HG03342 (cell line): Measurements from ENCODE around the gene RNF217.
A peak's percentile ranks its signal among the peaks of the same experiment; 100 is the strongest.
"Not testable (repeated sequence)": the region's sequence is repeated elsewhere in the genome, so short reads cannot be mapped to it uniquely, and the experiment has no call there.

Experiments
- ATAC-seq: cut with Tn5 transposase; IDR thresholded peaks from one replicate; pipeline ENCODE4 v1.9.1; 2021; ENCODE audit warnings: mild to moderate bottlenecking, moderate library complexity; ENCODE audit not compliant: unreplicated experiment

The RNF217 gene

GRCh38 chr6:124962639-124963415 is 590 bp downstream of the RNF217 start:
- no peak for ATAC-seq

GRCh38 chr6:124963416-124963785 is 1.2 kb downstream of the RNF217 start:
- no peak for ATAC-seq

- ATAC-seq: no peak
Observed at GRCh38 chr6:124963831-124964763, 1.9 kb downstream of the RNF217 start.

GRCh38 chr6:124964764-124965105 is 2.5 kb downstream of the RNF217 start:
- no peak for ATAC-seq

- not testable (repeated sequence) for ATAC-seq
Observed at GRCh38 chr6:124965424-124965850, 3.2 kb downstream of the RNF217 start.

- ATAC-seq: no peak
Observed at GRCh38 chr6:124967444-124967843, 5.2 kb downstream of the RNF217 start.

GRCh38 chr6:124968401-124968800 is 6.2 kb downstream of the RNF217 start:
- no peak for ATAC-seq

- ATAC-seq: no peak
Observed at GRCh38 chr6:124970243-124970642, 8.0 kb downstream of the RNF217 start.

GRCh38 chr6:124970763-124971162 is 8.5 kb downstream of the RNF217 start:
- ATAC-seq: no peak

GRCh38 chr6:124973780-124974179 is 11.5 kb downstream of the RNF217 start:
- ATAC-seq: no peak

- no peak for ATAC-seq
Observed at GRCh38 chr6:124974771-124975377, 12.6 kb downstream of the RNF217 start.

- ATAC-seq: no peak
Observed at GRCh38 chr6:124977067-124977908, 15.1 kb downstream of the RNF217 start.

GRCh38 chr6:124978451-124979293 is 16.4 kb downstream of the RNF217 start:
- no peak for ATAC-seq

- ATAC-seq: no peak
Observed at GRCh38 chr6:124979294-124979678, 17.0 kb downstream of the RNF217 start.

- ATAC-seq: no peak
Observed at GRCh38 chr6:124982669-124983068, 20.4 kb downstream of the RNF217 start.

GRCh38 chr6:124983383-124984083 is 21.3 kb downstream of the RNF217 start:
- peak; percentile 89 for ATAC-seq

- no peak for ATAC-seq
Observed at GRCh38 chr6:124984668-124985338, 22.6 kb downstream of the RNF217 start.

GRCh38 chr6:124986164-124986563 is 23.9 kb downstream of the RNF217 start:
- no peak for ATAC-seq

GRCh38 chr6:124987291-124987690 is 25.1 kb downstream of the RNF217 start:
- no peak for ATAC-seq
